HG02678 (cell line): ENCODE measurements around the gene AGO1.

Source experiments
- ATAC-seq: cut with Tn5 transposase; IDR thresholded peaks from one replicate; pipeline ENCODE4 v1.9.1; 2021; ENCODE audit warnings: mild to moderate bottlenecking, moderate library complexity; ENCODE audit not compliant: unreplicated experiment

AGO1 gene

GRCh38 chr1:35882945-35883634 is at the start of gene AGO1:
TSS of gene AGO1 (plus strand) at chr1:35883209. CDS start at chr1:35883422, 213 bp downstream.
- ATAC-seq = peak; percentile 90

- no peak for ATAC-seq
Observed at GRCh38 chr1:35833395-35833794, 49.6 kb upstream of the AGO1 start.

GRCh38 chr1:35834218-35834617 is 48.8 kb upstream of the AGO1 start:
- ATAC-seq = no peak

- no peak for ATAC-seq
Observed at GRCh38 chr1:35835398-35835797, 47.6 kb upstream of the AGO1 start.

- ATAC-seq = no peak
Observed at GRCh38 chr1:35836734-35837133, 46.3 kb upstream of the AGO1 start.

- ATAC-seq = no peak
Observed at GRCh38 chr1:35838693-35839245, 44.2 kb upstream of the AGO1 start.

- ATAC-seq = no peak
Observed at GRCh38 chr1:35844826-35845225, 38.2 kb upstream of the AGO1 start.

- ATAC-seq = no peak
Observed at GRCh38 chr1:35845766-35846165, 37.2 kb upstream of the AGO1 start.

GRCh38 chr1:35847935-35848565 is 35.0 kb upstream of the AGO1 start:
- ATAC-seq = no peak

- no peak for ATAC-seq
Observed at GRCh38 chr1:35850051-35850450, 33.0 kb upstream of the AGO1 start.

- ATAC-seq = no peak
Observed at GRCh38 chr1:35850716-35851115, 32.3 kb upstream of the AGO1 start.

GRCh38 chr1:35851132-35851869 is 31.7 kb upstream of the AGO1 start:
- no peak for ATAC-seq

- ATAC-seq = no peak
Observed at GRCh38 chr1:35852241-35852640, 30.8 kb upstream of the AGO1 start.

GRCh38 chr1:35854989-35855700 is 27.9 kb upstream of the AGO1 start:
- ATAC-seq = no peak

GRCh38 chr1:35856964-35857363 is 26.0 kb upstream of the AGO1 start:
- ATAC-seq = no peak

GRCh38 chr1:35857830-35858229 is 25.2 kb upstream of the AGO1 start:
- ATAC-seq = no peak

- no peak for ATAC-seq
Observed at GRCh38 chr1:35860696-35861095, 22.3 kb upstream of the AGO1 start.

GRCh38 chr1:35863136-35863535 is 19.9 kb upstream of the AGO1 start:
- ATAC-seq = no peak

- no peak for ATAC-seq
Observed at GRCh38 chr1:35863881-35864625, 19.0 kb upstream of the AGO1 start.

GRCh38 chr1:35864813-35865212 is 18.2 kb upstream of the AGO1 start:
- ATAC-seq = no peak
